ENCODE results near the gene LRCH1. TPM values are rescaled to one million over a fixed set of nuclear protein-coding genes. Genes with fewer than 3 reads are reported as not detected.

LRCH1 gene
- total and polyA plus RNA-seq, 2 experiments from 2014 or later: 3.9 to 9.2 TPM

GRCh38 chr13:46745706-46746105 lies 192.7 kb downstream of the LRCH1 start:
- H3K27me3 ChIP-seq (ENCODE audit: insufficient read depth): no peaks in the 10 kb centered on the region
- Mint-ChIP-seq H3K4me1 (peaks cover 4% of the 10 kb centered on the region; the same call in 2 of the 3 replicates), H3K9me3 (no peaks in the 10 kb centered on the region), H3K27ac (no peak overlapping the region), H3K27me3 (ENCODE audit: insufficient read depth, low read depth, poor library complexity) (no peaks in the 10 kb centered on the region), H3K4me3 (no peak overlapping the region), H3K36me3 (ENCODE audit: low read depth) (peaks cover 30% of the 10 kb centered on the region)
- peaks cover 7% of the 10 kb centered on the region; the same call in 1 of the 2 replicates for H3K9me2 ChIP-seq (ENCODE audit: insufficient read depth)
- no peaks in the 10 kb centered on the region for H3F3A ChIP-seq (replicated peaks; ENCODE audit: low read depth)
- no peak overlapping the region for H3K4me2 ChIP-seq
- DNase-seq (ENCODE audit: low spot score) (no peak), ATAC-seq (no peak)
- TF ChIP-seq ZNF462 (CRISPR knock-in tag; IDR thresholded peaks at IDR 0.05): no peak
- no peak for TF ChIP-seq EZH2 (IDR thresholded peaks at IDR 0.05; ENCODE audit: low read depth, unreplicated experiment)
- TF ChIP-seq STAT1 (IDR thresholded peaks at IDR 0.05; ENCODE audit: unreplicated experiment): no peak
- no peak for TF ChIP-seq NANOG (IDR thresholded peaks at IDR 0.05; ENCODE audit: borderline replicate concordance)
- no peak for TF ChIP-seq POLR2AphosphoS5 (IDR thresholded peaks at IDR 0.05; ENCODE audit: low read depth)
- H4K20me1 ChIP-seq (replicated peaks; ENCODE audit: insufficient read depth): no peaks in the 10 kb centered on the region
- peaks cover 11% of the 10 kb centered on the region for H3K4me1 ChIP-seq (ENCODE audit: insufficient read depth)
- no peak overlapping the region for H3K27ac ChIP-seq (ENCODE audit: low read depth)
- H3K36me3 ChIP-seq (ENCODE audit: insufficient read depth): peaks cover 9% of the 10 kb centered on the region; the same call in 1 of the 2 replicates
- H3K4me3 ChIP-seq: no peak overlapping the region
- no peak overlapping the region for H2AFZ ChIP-seq
- no peaks in the 10 kb centered on the region for H3K79me2 ChIP-seq (replicated peaks; ENCODE audit: insufficient read depth)

- H3K36me3 ChIP-seq (ENCODE audit: insufficient read depth): peaks cover 9% of the 10 kb centered on the region; the same call in 1 of the 2 replicates
- H3K4me1 ChIP-seq (ENCODE audit: insufficient read depth): peaks cover 6% of the 10 kb centered on the region
- no peak overlapping the region for H3K27ac Mint-ChIP-seq
- H3K27me3 ChIP-seq (ENCODE audit: insufficient read depth): no peaks in the 10 kb centered on the region
- H4K20me1 ChIP-seq (replicated peaks; ENCODE audit: insufficient read depth): no peaks in the 10 kb centered on the region
- H3K4me2 ChIP-seq: no peak overlapping the region
- H3K9me2 ChIP-seq (ENCODE audit: insufficient read depth): peaks cover 7% of the 10 kb centered on the region; the same call in 1 of the 2 replicates
- H3K4me3 Mint-ChIP-seq: no peak overlapping the region
- H3K27me3 Mint-ChIP-seq (ENCODE audit: insufficient read depth, low read depth, poor library complexity): no peaks in the 10 kb centered on the region
- ATAC-seq (no peak), DNase-seq (ENCODE audit: low spot score) (no peak)
- H3K4me1 Mint-ChIP-seq: peaks cover 5% of the 10 kb centered on the region
- no peak overlapping the region for H2AFZ ChIP-seq
- no peaks in the 10 kb centered on the region for H3K79me2 ChIP-seq (replicated peaks; ENCODE audit: insufficient read depth)
- no peaks in the 10 kb centered on the region for H3F3A ChIP-seq (replicated peaks; ENCODE audit: low read depth)
- no peak overlapping the region for H3K27ac ChIP-seq (ENCODE audit: low read depth)
- H3K36me3 Mint-ChIP-seq (ENCODE audit: low read depth): peaks cover 29% of the 10 kb centered on the region
- no peak overlapping the region for H3K4me3 ChIP-seq
- no peaks in the 10 kb centered on the region for H3K9me3 Mint-ChIP-seq
- TF ChIP-seq ZNF462 (CRISPR knock-in tag; IDR thresholded peaks at IDR 0.05) (no peak), EZH2 (IDR thresholded peaks at IDR 0.05; ENCODE audit: low read depth, unreplicated experiment) (no peak)
Measured at GRCh38 chr13:46747031-46747820, 194.3 kb downstream of the LRCH1 start.
